DND-41 (cell line): ENCODE data around the gene GPHN.
A peak's percentile ranks its signal among the peaks of the same experiment; 100 is the strongest.

ENCODE experiments used
- ATAC-seq: fragments of 200-7000 bp; cut with Tn5 transposase; 3 replicates; pipeline ENCODE4 v1.9.1; 2021; ENCODE audit warnings: low read depth; ENCODE audit not compliant: insufficient read depth
- DNase-seq: peaks from one replicate; pipeline ENCODE4 v3.0.0-alpha.2; 2020
- H2AFZ ChIP-seq: 2 replicates; pipeline ENCODE4 v1.6.0; 2012; ENCODE audit warnings: low read depth, low read length
- H3K27ac ChIP-seq: 2 replicates; pipeline ENCODE4 v1.5.1; 2012; ENCODE audit warnings: low read length, inconsistent platforms
- H3K27me3 ChIP-seq: fragments of 200-600 bp; sonication (generic); 2 replicates; pipeline ENCODE4 v1.6.0; 2012; ENCODE audit warnings: low read length, mild to moderate bottlenecking, inconsistent platforms; ENCODE audit not compliant: insufficient read depth, poor library complexity
- H3K36me3 ChIP-seq: 2 replicates; pipeline ENCODE4 v1.5.1; 2012; ENCODE audit warnings: low read length, inconsistent platforms; ENCODE audit not compliant: insufficient read depth
- H3K4me1 ChIP-seq: 2 replicates; pipeline ENCODE4 v1.5.1; 2012; ENCODE audit warnings: mild to moderate bottlenecking, low read length; ENCODE audit not compliant: insufficient read depth
- H3K4me2 ChIP-seq: 2 replicates; pipeline ENCODE4 v1.6.0; 2012; ENCODE audit warnings: mild to moderate bottlenecking, moderate library complexity, low read length, inconsistent platforms; ENCODE audit not compliant: insufficient read depth
- H3K4me3 ChIP-seq, 2 experiments: fragments of 200-600 bp in 1 of 2; shearing (Covaris generic) in 1 of 2; 2 replicates each; pipeline ENCODE4 v1.5.1; 2012 to 2016; ENCODE audit warnings: inconsistent platforms in 2 of 2, low read length in 2 of 2, mild to moderate bottlenecking in 2 of 2, low read depth in 1 of 2, moderate library complexity in 1 of 2
- H3K79me2 ChIP-seq: 2 replicates; pipeline ENCODE4 v1.6.0; 2012; ENCODE audit warnings: low read length, inconsistent platforms; ENCODE audit not compliant: insufficient read depth
- H3K9ac ChIP-seq: 2 replicates; pipeline ENCODE4 v1.6.0; 2012; ENCODE audit warnings: low read depth, mild to moderate bottlenecking, inconsistent platforms, low read length, moderate library complexity
- H3K9me3 ChIP-seq: 2 replicates; pipeline ENCODE4 v1.5.1; 2012; ENCODE audit warnings: low read length, moderate library complexity, mild to moderate bottlenecking, inconsistent platforms; ENCODE audit not compliant: insufficient read depth, severe bottlenecking
- H4K20me1 ChIP-seq: 2 replicates; pipeline ENCODE4 v1.6.0; 2012; ENCODE audit warnings: low read length; ENCODE audit not compliant: insufficient read depth
- CTCF ChIP-seq: IDR thresholded peaks from 2 replicates; pipeline ENCODE4 v1.5.1; 2012; ENCODE audit warnings: borderline replicate concordance, low read length, moderate library complexity, mild to moderate bottlenecking; ENCODE audit not compliant: poor library complexity, severe bottlenecking; ENCODE audit errors: extremely low read depth
- EZH2 ChIP-seq: IDR thresholded peaks from 3 replicates; pipeline ENCODE4 v1.6.1; 2012; ENCODE audit warnings: borderline replicate concordance, low read depth, mild to moderate bottlenecking, moderate library complexity, low read length, inconsistent platforms; ENCODE audit not compliant: severe bottlenecking

GPHN gene

DNA sequence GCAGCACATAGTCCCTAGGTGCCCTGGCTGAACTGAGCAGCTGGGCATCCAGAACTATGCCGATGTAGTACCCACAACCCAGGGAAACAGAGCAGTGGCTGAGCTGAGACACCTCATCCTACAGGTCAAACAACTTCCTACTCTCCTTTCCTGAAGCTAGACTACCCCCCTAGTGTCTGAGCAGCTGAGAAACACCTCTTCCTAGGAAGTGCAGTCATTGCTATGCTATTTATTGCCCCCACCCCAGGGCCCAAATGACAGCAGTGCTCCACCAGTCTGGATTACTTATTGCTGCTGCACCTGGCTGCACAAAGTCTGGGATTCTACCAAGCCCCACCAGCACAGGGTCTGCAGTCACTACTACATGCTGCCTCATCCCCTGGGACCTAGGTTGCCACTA, 664.6 kb downstream of the GPHN start:
- Histone ChIP-seq H3K4me1 (no peaks in the 10 kb centered on the region), H3K4me3 (no peak overlapping the region), H3K79me2 (no peaks in the 10 kb centered on the region), H3K27me3 (no peaks in the 10 kb centered on the region), H3K9me3 (peaks cover 6% of the 10 kb centered on the region), H3K36me3 (peaks cover 15% of the 10 kb centered on the region; the same call in 1 of the 2 replicates), H3K4me2 (no peak overlapping the region), H4K20me1 (no peaks in the 10 kb centered on the region), H2AFZ (no peak overlapping the region), H3K9ac (no peak overlapping the region), H3K27ac (no peak overlapping the region)
- no peak for TF ChIP-seq EZH2
- TF ChIP-seq CTCF = no peak
- DNase-seq = no peak
- no peak for ATAC-seq

GRCh38 chr14:67173719-67174118, 665.8 kb downstream of the GPHN start:
- Histone ChIP-seq H3K4me2 (no peak overlapping the region), H3K4me1 (no peaks in the 10 kb centered on the region), H3K4me3 (no peak overlapping the region), H3K79me2 (no peaks in the 10 kb centered on the region), H2AFZ (no peak overlapping the region), H3K9ac (no peak overlapping the region), H3K27ac (no peak overlapping the region), H3K36me3 (peaks cover 15% of the 10 kb centered on the region; the same call in 1 of the 2 replicates), H4K20me1 (no peaks in the 10 kb centered on the region), H3K9me3 (peaks cover 10% of the 10 kb centered on the region), H3K27me3 (no peaks in the 10 kb centered on the region)
- TF ChIP-seq EZH2 (no peak), CTCF (no peak)
- ATAC-seq (no peak), DNase-seq (no peak)

DNA sequence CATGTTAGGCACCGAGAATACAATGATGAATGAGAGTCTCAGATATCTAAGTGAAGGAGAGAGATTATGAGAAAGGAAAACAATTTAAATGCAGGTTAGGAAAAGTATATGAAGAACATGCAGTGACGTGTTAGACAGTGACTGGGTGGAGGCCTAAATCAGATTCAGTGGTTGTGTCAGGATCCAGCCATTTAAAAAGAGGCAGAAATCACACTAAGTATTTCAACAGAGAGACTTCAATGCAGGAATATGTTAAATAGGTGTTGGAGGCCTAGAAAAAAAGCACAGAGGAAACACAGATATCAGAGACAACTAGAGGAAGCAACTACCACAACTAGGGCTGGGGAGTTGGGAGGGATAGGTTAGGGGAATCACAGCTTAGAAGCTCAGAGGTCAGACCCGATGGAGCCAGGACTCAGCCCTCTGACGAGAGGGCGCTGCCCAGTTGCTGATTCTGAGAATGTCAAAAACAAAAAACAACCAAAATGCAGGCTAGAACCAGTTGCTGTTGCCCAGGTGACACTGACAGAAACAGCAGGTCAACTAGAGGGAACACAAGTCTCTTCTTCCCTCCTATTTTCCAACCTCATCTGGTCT, 678.3 kb downstream of the GPHN start:
- Histone ChIP-seq H3K4me2 (peak overlapping the region; percentile 61), H3K27ac (peak overlapping the region; percentile 76), H3K4me1 (peaks cover 25% of the 10 kb centered on the region), H3K27me3 (no peaks in the 10 kb centered on the region), H3K36me3 (0 out of 2 replicates have a peak, but pooled peaks cover 1% of the 10 kb centered on the region), H2AFZ (peak overlapping the region; percentile 71), H3K9ac (peak overlapping the region; percentile 44), H4K20me1 (no peaks in the 10 kb centered on the region), H3K9me3 (no peaks in the 10 kb centered on the region), H3K4me3 (peak overlapping the region in 1 of 2 experiments; percentile 43; a peak in 2 of 4 replicates), H3K79me2 (no peaks in the 10 kb centered on the region)
- DNase-seq (peak; percentile 38), ATAC-seq (peak; percentile 65)
- no peak for TF ChIP-seq CTCF
- TF ChIP-seq EZH2 = no peak
